ENCODE measurements around the gene DNM1. TPM values are rescaled to one million over a fixed set of nuclear protein-coding genes. Genes with fewer than 3 reads are reported as not detected.
"Not testable (repeated sequence)": the region's sequence is repeated elsewhere in the genome, so short reads cannot be mapped to it uniquely, and the experiment has no call there.

Gene DNM1
- total and polyA plus RNA-seq, 4 donors, result 44.6 to 410 (median 223) TPM

DNA sequence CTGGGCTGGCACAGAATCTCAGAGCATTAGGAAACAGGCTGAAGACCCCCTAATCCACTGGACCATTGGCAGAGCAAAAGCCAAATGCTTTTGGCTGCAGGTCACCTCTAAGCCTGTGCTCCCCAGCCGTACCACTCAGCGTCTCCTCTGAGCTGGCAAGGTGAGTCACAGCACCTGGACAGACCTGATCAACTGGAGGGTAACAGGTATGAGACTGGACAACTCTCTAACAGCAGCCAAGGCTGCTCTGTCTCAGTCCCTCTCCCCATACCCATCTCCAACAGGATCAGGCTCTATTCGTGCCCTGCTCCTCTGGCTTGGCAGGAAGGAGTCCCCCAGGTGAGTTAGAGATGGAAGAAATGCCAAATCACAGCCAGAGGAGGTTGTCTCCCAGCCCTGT lies 67.9 kb downstream of the DNM1 start:
- no peak for DNase-seq (ENCODE audit: low read depth in 4 of 6, low spot score in 6 of 6)
- no peaks in the 10 kb centered on the region for H3K27me3 ChIP-seq (ENCODE audit: control insufficient read depth, insufficient read depth, low read length)
- H3K36me3 ChIP-seq (ENCODE audit: control insufficient read depth, insufficient read depth, low read length), result peaks cover 49% of the 10 kb centered on the region
- no peak overlapping the region for H3K27ac ChIP-seq (ENCODE audit: low read depth, low read length)
- WGBS (ENCODE audit: insufficient coverage), result 100% methylated on average over 2 of the region's 3 CpGs
- H3K9me3 ChIP-seq (ENCODE audit: control insufficient read depth, insufficient read depth, low read length), result no peaks in the 10 kb centered on the region
- peaks cover 8% of the 10 kb centered on the region for H3K4me1 ChIP-seq (ENCODE audit: control insufficient read depth, insufficient read depth, low read length)
- H3K4me3 ChIP-seq (ENCODE audit: low read depth, low read length), result no peak overlapping the region

GRCh38 chr9:128271512-128271911 lies 68.3 kb downstream of the DNM1 start:
- no peak overlapping the region for H3K27ac ChIP-seq (ENCODE audit: low read depth, low read length)
- H3K4me3 ChIP-seq (ENCODE audit: low read depth, low read length), result no peak overlapping the region
- H3K27me3 ChIP-seq (ENCODE audit: control insufficient read depth, insufficient read depth, low read length), result no peaks in the 10 kb centered on the region
- H3K9me3 ChIP-seq (ENCODE audit: control insufficient read depth, insufficient read depth, low read length), result no peaks in the 10 kb centered on the region
- H3K4me1 ChIP-seq (ENCODE audit: control insufficient read depth, insufficient read depth, low read length), result peaks cover 9% of the 10 kb centered on the region
- WGBS (ENCODE audit: insufficient coverage), result 81% methylated on average over 3 of the region's 5 CpGs
- peaks cover 49% of the 10 kb centered on the region for H3K36me3 ChIP-seq (ENCODE audit: control insufficient read depth, insufficient read depth, low read length)
- no peak for DNase-seq (ENCODE audit: low read depth in 4 of 6, low spot score in 6 of 6)

GRCh38 chr9:128274245-128274644 lies 71.1 kb downstream of the DNM1 start:
- H3K36me3 ChIP-seq (ENCODE audit: control insufficient read depth, insufficient read depth, low read length), result peaks cover 25% of the 10 kb centered on the region
- H3K27ac ChIP-seq (ENCODE audit: low read depth, low read length), result no peak overlapping the region
- H3K4me1 ChIP-seq (ENCODE audit: control insufficient read depth, insufficient read depth, low read length), result peaks cover 19% of the 10 kb centered on the region
- no peaks in the 10 kb centered on the region for H3K9me3 ChIP-seq (ENCODE audit: control insufficient read depth, insufficient read depth, low read length)
- WGBS (ENCODE audit: insufficient coverage), result no CpG with 5 or more reads among the region's 8 CpGs
- no peak overlapping the region for H3K4me3 ChIP-seq (ENCODE audit: low read depth, low read length)
- no peak for DNase-seq (ENCODE audit: low read depth in 4 of 6, low spot score in 6 of 6)
- no peaks in the 10 kb centered on the region for H3K27me3 ChIP-seq (ENCODE audit: control insufficient read depth, insufficient read depth, low read length)

- under 1% methylated on average over 56 of the region's 57 CpGs for WGBS (ENCODE audit: insufficient coverage)
- Histone ChIP-seq H3K36me3 (ENCODE audit: control insufficient read depth, insufficient read depth, low read length) (peaks cover 28% of the 10 kb centered on the region), H3K9me3 (ENCODE audit: control insufficient read depth, insufficient read depth, low read length) (no peaks in the 10 kb centered on the region), H3K4me1 (ENCODE audit: control insufficient read depth, insufficient read depth, low read length) (peaks cover 19% of the 10 kb centered on the region), H3K27ac (ENCODE audit: low read depth, low read length) (peak within 1 kb of the TSS; percentile 88), H3K27me3 (ENCODE audit: control insufficient read depth, insufficient read depth, low read length) (no peaks in the 10 kb centered on the region), H3K4me3 (ENCODE audit: low read depth, low read length) (peak within 1 kb of the TSS; percentile 98)
- DNase-seq (ENCODE audit: low read depth in 4 of 6, low spot score in 6 of 6), result peak in 2 of 6 donors; percentile 45 to 60
Measured at GRCh38 chr9:128275198-128276007, 72.2 kb downstream of the DNM1 start, which contains the start of gene GOLGA2. Gene GOLGA2 (minus strand): TSS chr9:128276007. CDS start chr9:128275976, 31 bp downstream.

DNA sequence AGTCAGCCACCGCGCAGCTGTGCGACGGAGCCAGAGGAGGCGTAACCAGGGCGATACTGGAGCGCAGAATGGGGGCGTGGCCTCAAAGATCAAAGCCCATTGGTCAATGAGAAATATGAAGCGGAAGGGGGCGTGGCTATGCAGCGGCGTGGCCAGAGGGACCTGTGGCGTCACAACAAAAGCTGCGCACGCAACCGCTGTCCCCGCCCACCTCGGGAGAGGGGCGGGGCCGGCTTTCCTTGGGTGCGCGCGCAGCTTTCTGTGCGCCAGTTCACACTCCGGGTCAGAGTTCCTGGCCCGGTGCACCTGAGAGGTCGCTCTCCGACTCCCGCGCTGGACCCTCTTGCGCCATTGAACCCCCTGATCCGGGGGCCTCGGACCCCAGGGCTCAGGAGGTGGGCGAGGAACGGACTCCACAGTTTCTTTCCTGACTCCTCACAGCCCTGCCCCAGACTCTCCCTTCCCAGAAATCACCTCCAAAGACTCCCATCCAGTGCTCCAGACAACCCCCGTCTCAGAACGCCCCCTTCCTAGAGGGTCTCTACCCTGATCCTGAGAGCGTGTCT lies 72.9 kb downstream of the DNM1 start, which contains the start of gene SWI5:
TSS of gene SWI5 (plus strand) at position 269 of the 566 bp plus-strand sequence.
- H3K4me3 ChIP-seq (ENCODE audit: low read depth, low read length), result peak within 1 kb of the TSS; percentile 98
- no peaks in the 10 kb centered on the region for H3K27me3 ChIP-seq (ENCODE audit: control insufficient read depth, insufficient read depth, low read length)
- peak; percentile 99 to 100 (median 100) for DNase-seq (ENCODE audit: low read depth in 4 of 6, low spot score in 6 of 6)
- WGBS (ENCODE audit: insufficient coverage), result 0% methylated on average over 38 of the region's 38 CpGs
- peak within 1 kb of the TSS; percentile 88 for H3K27ac ChIP-seq (ENCODE audit: low read depth, low read length)
- H3K4me1 ChIP-seq (ENCODE audit: control insufficient read depth, insufficient read depth, low read length), result peaks cover 19% of the 10 kb centered on the region
- peaks cover 24% of the 10 kb centered on the region for H3K36me3 ChIP-seq (ENCODE audit: control insufficient read depth, insufficient read depth, low read length)
- H3K9me3 ChIP-seq (ENCODE audit: control insufficient read depth, insufficient read depth, low read length), result no peaks in the 10 kb centered on the region

- peak overlapping the region; percentile 92 for H3K4me3 ChIP-seq (ENCODE audit: low read depth, low read length)
- peaks cover 19% of the 10 kb centered on the region for H3K4me1 ChIP-seq (ENCODE audit: control insufficient read depth, insufficient read depth, low read length)
- WGBS (ENCODE audit: insufficient coverage), result 7% methylated on average over 23 of the region's 23 CpGs
- peak in 1 of 6 donors; percentile 76 for DNase-seq (ENCODE audit: low read depth in 4 of 6, low spot score in 6 of 6)
- H3K27me3 ChIP-seq (ENCODE audit: control insufficient read depth, insufficient read depth, low read length), result no peaks in the 10 kb centered on the region
- no peaks in the 10 kb centered on the region for H3K9me3 ChIP-seq (ENCODE audit: control insufficient read depth, insufficient read depth, low read length)
- H3K36me3 ChIP-seq (ENCODE audit: control insufficient read depth, insufficient read depth, low read length), result peaks cover 19% of the 10 kb centered on the region
- H3K27ac ChIP-seq (ENCODE audit: low read depth, low read length), result peak overlapping the region; percentile 84
Measured at GRCh38 chr9:128276574-128277270, 73.5 kb downstream of the DNM1 start.

GRCh38 chr9:128279088-128280073 lies 76.2 kb downstream of the DNM1 start:
- H3K4me1 ChIP-seq (ENCODE audit: control insufficient read depth, insufficient read depth, low read length), result peaks cover 19% of the 10 kb centered on the region
- not testable (repeated sequence) for H3K9me3 ChIP-seq (ENCODE audit: control insufficient read depth, insufficient read depth, low read length); H3K27me3 ChIP-seq (ENCODE audit: control insufficient read depth, insufficient read depth, low read length); H3K36me3 ChIP-seq (ENCODE audit: control insufficient read depth, insufficient read depth, low read length); H3K4me3 ChIP-seq (ENCODE audit: low read depth, low read length); H3K27ac ChIP-seq (ENCODE audit: low read depth, low read length); DNase-seq (ENCODE audit: low read depth in 4 of 6, low spot score in 6 of 6)
- 90% methylated on average over 11 of the region's 22 CpGs for WGBS (ENCODE audit: insufficient coverage)

DNA sequence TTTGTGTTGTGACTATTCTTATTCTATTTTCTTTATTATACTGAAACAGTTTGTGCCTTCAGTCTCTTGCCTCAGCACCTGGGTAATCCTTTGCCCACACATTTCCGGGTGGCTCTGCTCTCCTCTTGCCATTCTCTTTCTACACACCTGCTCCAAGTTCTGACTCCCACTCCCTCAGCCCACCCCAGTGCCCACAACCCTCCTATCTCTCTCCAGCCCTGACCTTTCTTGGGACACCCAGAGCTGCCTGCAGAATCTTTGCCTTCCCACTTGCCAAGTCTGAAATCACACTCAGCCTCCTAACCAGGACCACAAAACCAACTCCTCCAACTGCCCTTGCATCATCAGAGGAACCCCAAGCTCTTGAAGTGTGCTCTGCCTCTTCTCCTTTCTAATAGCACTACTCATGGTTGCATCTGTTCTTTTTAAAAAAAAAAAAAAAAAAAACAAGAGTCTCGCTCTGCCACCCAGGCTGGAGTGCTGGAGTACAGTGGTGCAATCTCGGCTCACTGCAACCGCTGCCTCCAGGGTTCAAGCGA lies 77.0 kb downstream of the DNM1 start:
- Histone ChIP-seq H3K36me3 (ENCODE audit: control insufficient read depth, insufficient read depth, low read length) (peaks cover 8% of the 10 kb centered on the region), H3K4me3 (ENCODE audit: low read depth, low read length) (no peak overlapping the region), H3K27me3 (ENCODE audit: control insufficient read depth, insufficient read depth, low read length) (no peaks in the 10 kb centered on the region), H3K4me1 (ENCODE audit: control insufficient read depth, insufficient read depth, low read length) (peaks cover 17% of the 10 kb centered on the region), H3K9me3 (ENCODE audit: control insufficient read depth, insufficient read depth, low read length) (no peaks in the 10 kb centered on the region), H3K27ac (ENCODE audit: low read depth, low read length) (no peak overlapping the region)
- DNase-seq (ENCODE audit: low read depth in 4 of 6, low spot score in 6 of 6), result no peak
- 100% methylated on average over 3 of the region's 5 CpGs for WGBS (ENCODE audit: insufficient coverage)
